Mucosa of descending colon (tissue), 3 donors: ENCODE results near the gene PRM1. TPM values are rescaled to one million over a fixed set of nuclear protein-coding genes. Genes with fewer than 3 reads are reported as not detected.
"Not testable (repeated sequence)": the region's sequence is repeated elsewhere in the genome, so short reads cannot be mapped to it uniquely, and the experiment has no call there.

Experiments
- ATAC-seq: fragments of 200-7000 bp; cut with Tn5 transposase; one replicate; pipeline ENCODE4 v1.9.1; 2020; ENCODE audit warnings: mild to moderate bottlenecking, moderate library complexity
- DNase-seq, 3 donors: peaks; one replicate each; pipeline ENCODE4 v3.0.0-alpha.2; 2020
- H3K36me3 ChIP-seq: fragments of 200-600 bp; one replicate; pipeline ENCODE4 v1.8.0; 2021; ENCODE audit warnings: low read depth, mild to moderate bottlenecking
- H3K4me1 ChIP-seq: fragments of 200-600 bp; one replicate; pipeline ENCODE4 v1.8.0; 2021; ENCODE audit warnings: low read depth, mild to moderate bottlenecking
- H3K4me3 ChIP-seq: fragments of 200-600 bp; one replicate; pipeline ENCODE4 v1.8.0; 2021; ENCODE audit warnings: mild to moderate bottlenecking
- H3K9me3 ChIP-seq: fragments of 200-600 bp; one replicate; pipeline ENCODE4 v1.8.0; 2021; ENCODE audit warnings: mild to moderate bottlenecking
- intact Hi-C, 2 donors: fragments of 100-400 bp; cut with DNase I in 1 of 2; cut with micrococcal nuclease in 1 of 2; formaldehyde crosslinking; loops; one replicate each; pipeline versions ENCODE4 v1.11.0 to v1.11.1; 2022; cut with DNase I, micrococcal nuclease
- total RNA-seq, 3 donors: library from RNA; stranded (reverse); fragmentation: NEBNext Ultra II Directional in 2 of 3; extraction: Animal tissue kit (Norgen Biotek cat#: 25700) in 2 of 3; gene quantifications; one replicate each; pipeline versions ENCODE4 v1.2.1 to v1.2.4, GENCODE V29; 2021 to 2023
- TF ChIP-seq, protein P1 (sequence below): fragments of 200-600 bp; IDR thresholded peaks from one replicate; pipeline ENCODE4 v1.8.0; 2022; ENCODE audit warnings: antibody characterized with exemption, mild to moderate bottlenecking
- donor health status: DM: no; HTN: no; CAD: no; lungs with moderate emphysema.
- donor health status: DM: no; HTN: no; CAD: no.
- donor health status: DM: no; HTN: yes; CAD: no.

PRM1 gene
- total RNA-seq, 3 donors from 2014 or later = not detected

DNA sequence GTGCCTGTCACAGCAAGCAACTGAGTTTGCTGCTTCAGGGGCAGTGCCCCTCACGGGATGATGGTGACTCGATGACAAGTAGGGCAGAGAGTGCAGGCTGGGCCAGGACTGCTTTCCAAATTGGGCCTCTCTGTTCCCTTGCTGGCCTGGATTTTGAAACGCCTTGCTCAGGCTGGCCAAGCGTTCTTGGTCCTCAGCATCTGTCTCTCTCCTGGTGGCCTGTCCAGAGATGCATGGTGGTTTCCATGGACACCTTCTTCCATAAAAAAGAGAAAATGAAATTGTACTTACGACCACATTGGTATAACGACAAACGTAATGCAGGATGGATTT is 19.4 kb upstream of the PRM1 start:
- DNase-seq (no peak), ATAC-seq (no peak)
- H3K4me3 ChIP-seq = no peak overlapping the region
- H3K36me3 ChIP-seq = no peaks in the 10 kb centered on the region
- TF ChIP-seq, protein P1, sequence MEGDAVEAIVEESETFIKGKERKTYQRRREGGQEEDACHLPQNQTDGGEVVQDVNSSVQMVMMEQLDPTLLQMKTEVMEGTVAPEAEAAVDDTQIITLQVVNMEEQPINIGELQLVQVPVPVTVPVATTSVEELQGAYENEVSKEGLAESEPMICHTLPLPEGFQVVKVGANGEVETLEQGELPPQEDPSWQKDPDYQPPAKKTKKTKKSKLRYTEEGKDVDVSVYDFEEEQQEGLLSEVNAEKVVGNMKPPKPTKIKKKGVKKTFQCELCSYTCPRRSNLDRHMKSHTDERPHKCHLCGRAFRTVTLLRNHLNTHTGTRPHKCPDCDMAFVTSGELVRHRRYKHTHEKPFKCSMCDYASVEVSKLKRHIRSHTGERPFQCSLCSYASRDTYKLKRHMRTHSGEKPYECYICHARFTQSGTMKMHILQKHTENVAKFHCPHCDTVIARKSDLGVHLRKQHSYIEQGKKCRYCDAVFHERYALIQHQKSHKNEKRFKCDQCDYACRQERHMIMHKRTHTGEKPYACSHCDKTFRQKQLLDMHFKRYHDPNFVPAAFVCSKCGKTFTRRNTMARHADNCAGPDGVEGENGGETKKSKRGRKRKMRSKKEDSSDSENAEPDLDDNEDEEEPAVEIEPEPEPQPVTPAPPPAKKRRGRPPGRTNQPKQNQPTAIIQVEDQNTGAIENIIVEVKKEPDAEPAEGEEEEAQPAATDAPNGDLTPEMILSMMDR = no peak
- intact Hi-C loops = no loop called here
- no peaks in the 10 kb centered on the region for H3K9me3 ChIP-seq
- peaks cover 12% of the 10 kb centered on the region for H3K4me1 ChIP-seq

DNA sequence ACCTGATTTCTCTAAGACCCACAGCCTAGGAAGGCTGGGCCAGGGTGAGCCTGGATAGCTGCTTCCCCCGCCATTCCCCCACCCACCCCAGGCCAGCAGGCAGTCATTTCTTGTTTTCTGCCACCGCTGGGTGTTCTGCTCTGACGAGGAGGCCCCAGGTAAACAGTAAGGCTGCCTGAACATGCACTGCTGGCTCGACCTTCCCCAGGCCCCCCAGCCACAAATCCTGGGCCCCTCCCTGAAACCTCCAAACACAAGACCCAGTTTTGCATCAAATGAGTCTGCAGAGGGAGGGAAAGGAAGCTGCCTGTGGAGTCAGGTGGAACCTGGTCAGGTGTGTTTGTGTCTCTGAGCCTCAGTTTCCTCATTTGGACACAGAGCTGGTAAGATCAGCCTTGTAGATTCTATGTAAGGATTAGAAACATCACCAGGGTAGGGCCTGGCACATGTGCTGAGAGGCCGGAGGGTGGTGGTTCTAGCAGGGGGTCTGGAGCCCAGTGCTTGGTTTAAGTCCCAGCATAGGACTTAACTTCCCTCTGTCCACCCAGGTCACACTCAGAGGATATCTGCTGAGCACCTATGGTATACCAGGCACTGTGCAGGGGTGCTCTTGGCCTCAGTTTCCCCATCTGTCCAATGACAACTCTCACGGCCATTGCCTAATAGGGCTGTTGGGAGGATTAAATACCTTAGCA is 18.9 kb upstream of the PRM1 start:
- DNase-seq (no peak), ATAC-seq (no peak)
- H3K4me1 ChIP-seq = peaks cover 12% of the 10 kb centered on the region
- H3K4me3 ChIP-seq = no peak overlapping the region
- TF ChIP-seq, protein P1 = no peak
- H3K9me3 ChIP-seq = no peaks in the 10 kb centered on the region
- intact Hi-C loops = no loop called here
- H3K36me3 ChIP-seq = no peaks in the 10 kb centered on the region

GRCh38 chr16:11298950-11299547 is 17.9 kb upstream of the PRM1 start:
- ATAC-seq, DNase-seq, H3K9me3 ChIP-seq, H3K4me3 ChIP-seq, intact Hi-C loops, H3K36me3 ChIP-seq: not testable (repeated sequence)
- peaks cover 12% of the 10 kb centered on the region for H3K4me1 ChIP-seq

DNA sequence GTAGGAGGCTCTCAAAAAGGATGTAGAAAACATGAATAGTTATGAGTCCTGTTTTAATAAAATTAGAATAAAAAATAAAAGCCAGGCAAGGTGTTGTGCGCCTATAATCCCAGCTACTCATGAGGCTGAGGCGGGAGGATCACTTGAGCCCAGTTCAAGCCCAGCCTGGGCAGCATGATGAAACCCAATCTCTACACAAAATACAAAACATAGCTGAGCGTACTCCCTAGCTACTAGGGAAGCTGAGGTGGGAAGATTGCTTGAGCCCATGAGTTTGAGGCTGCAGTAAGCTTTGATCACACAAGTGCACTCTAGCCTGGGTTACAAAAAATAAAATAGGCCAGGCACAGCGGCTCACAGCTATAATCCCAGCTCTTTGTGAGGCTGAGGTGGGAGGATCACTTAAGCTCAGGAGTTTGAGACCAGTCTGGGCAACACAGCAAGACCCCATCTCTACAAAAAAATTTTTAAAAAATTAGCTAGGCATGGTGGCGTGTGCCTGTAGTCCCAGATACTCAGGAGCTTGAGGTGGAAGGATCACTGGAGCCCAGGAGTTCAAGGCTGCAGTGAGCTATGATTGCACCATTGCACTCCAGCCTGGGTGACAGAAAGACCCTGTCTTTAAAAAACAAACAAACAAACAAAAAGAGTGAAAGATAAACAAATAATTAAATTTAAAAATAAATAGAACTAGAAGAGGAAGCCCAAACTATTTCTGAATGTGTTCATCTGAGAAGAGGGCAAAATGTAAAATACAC is 17.2 kb upstream of the PRM1 start:
- TF ChIP-seq, protein P1 = no peak
- intact Hi-C loops = no loop called here
- ATAC-seq = no peak
- Histone ChIP-seq H3K36me3 (no peaks in the 10 kb centered on the region), H3K9me3 (no peaks in the 10 kb centered on the region), H3K4me1 (peaks cover 12% of the 10 kb centered on the region), H3K4me3 (no peak overlapping the region)
- DNase-seq = no peak

DNA sequence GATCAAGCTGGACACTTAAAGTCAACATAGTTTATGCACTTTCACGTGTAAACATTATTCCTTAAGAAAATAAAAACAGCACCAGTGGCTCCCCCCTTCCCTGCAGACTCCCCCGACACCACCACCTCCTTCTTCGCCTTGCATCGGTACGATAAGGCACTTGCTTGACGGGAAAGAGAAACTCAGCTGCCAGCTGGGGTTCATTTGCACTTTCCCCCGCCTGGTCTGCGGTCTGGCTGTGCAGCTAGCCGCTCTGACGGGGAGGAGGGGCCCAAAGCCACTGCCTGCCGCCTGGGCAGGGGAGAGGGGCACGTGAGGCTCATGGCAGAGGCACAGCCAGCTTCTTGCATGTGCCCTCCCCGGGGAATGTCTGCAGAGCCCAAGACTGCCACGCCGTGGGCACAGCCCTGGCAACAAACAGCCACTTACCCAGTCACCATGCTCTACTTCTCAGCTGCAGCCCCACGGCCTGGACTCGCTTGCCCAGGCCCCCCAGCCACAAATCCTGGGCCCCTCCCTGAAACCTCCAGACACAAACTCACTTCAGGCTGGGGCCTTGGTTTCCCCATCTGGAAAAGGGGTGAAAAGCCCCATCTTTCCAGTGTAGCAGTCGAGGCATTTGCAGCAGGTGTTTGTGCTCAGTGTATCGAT is 16.5 kb upstream of the PRM1 start:
- peak; percentile 90 for ATAC-seq
- intact Hi-C loops = no loop called here
- H3K4me3 ChIP-seq = no peak overlapping the region

More for the DNA sequence above, 16.5 kb upstream of the PRM1 start:
- no peaks in the 10 kb centered on the region for H3K9me3 ChIP-seq
- H3K4me1 ChIP-seq = peaks cover 12% of the 10 kb centered on the region
- H3K36me3 ChIP-seq = no peaks in the 10 kb centered on the region
- peak; percentile 60 to 89 (median 75) for DNase-seq
- TF ChIP-seq, protein P1 = no peak
